SK-MEL-5 (cell line): ENCODE results near the gene GRM4. TPM values are rescaled to one million over a fixed set of nuclear protein-coding genes. Genes with fewer than 3 reads are reported as not detected.
"Not testable (repeated sequence)": the region's sequence is repeated elsewhere in the genome, so short reads cannot be mapped to it uniquely, and the experiment has no call there.

Experiments used
- DNase-seq: peaks from one replicate; pipeline ENCODE4 v3.0.0-alpha.2; 2016; ENCODE audit warnings: low read depth, low spot score
- in situ Hi-C: cut with HindIII; loops from 2 replicates; pipeline ENCODE4 v1.10.0; 2016; ENCODE audit warnings: low sequenced_read_pairs, high pct_unique_total_duplicates, low pct_unique_long_range_greater_than_20kb
- total RNA-seq: library from RNA; depleted of rRNA; stranded (reverse); fragments of >200 nt; shearing (Covaris generic); gene quantifications from 2 replicates; pipeline ENCODE4 v1.2.3, GENCODE V29; 2014

Gene GRM4
- total RNA-seq, 1 experiment from 2014 or later = not detected

DNA sequence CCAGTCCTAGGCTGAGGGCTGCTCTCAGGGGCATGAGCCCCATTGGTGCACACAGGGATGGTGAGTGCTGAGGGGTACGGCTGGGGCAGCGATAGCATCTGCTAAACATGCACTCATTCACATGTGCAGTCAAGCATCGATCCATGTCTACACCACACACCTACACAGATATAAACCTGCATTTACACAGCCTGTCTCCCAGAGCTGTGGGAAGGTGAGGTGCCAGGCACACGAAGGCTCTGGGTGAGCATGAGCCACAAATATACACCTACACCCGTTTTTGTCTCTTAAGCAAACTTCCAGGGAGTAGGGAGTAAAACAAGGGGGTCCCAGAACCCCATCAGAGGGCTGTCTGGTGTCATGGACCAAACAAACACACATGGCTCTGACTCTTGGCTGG lies 99.3 kb downstream of the GRM4 start:
- DNase-seq = no peak
- in situ Hi-C loops = no loop called here

DNA sequence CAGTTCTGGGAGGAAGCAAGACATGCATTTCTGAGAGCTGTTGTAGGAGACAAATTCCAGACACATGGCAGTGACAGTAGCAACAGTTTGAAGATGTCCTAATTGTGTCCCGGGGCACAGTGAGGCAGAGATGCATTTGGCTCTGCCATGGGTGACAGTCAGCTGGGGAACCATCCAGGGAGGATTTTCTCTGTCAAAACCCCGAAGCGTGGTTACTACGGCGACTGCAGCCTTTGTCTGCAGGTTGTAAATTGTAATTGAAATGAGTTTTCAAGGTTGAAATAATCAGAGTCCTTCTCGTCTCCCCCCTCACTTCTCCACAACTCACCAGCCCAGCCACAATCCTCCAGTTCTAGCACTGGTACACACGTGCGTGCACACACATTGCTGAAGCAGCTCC lies 100.1 kb downstream of the GRM4 start:
- in situ Hi-C loops = no loop called here
- no peak for DNase-seq

DNA sequence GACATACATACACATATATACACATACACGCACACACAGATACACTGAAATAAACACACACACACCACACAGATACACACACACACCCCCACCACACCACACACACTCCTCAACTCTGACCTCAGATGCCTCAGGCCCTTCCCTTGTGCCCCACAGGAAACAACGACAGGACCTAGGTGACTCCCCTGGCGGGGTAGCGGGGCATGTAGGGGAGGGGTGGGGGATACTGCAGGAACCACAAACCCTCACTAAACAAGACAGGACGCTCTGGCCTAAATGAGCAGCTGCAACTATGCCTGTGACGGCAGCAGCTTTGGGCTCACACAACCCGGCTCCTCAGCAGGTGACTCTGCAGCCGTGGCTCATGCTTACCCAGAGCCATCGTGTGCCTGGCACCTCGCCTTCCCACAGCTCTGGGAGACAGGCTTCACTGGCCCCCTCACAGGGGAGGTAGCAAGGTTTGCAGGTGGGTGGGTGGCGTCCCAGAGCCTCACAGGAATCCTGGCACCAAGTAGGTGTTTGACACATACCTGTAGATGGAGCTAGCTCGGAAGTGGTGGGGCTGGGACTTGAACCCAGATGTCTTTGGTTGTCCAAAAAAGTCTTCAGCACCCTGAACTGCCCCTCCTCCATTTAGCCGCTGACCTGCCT lies 100.8 kb downstream of the GRM4 start:
- in situ Hi-C loops = no loop called here
- no peak for DNase-seq

DNA sequence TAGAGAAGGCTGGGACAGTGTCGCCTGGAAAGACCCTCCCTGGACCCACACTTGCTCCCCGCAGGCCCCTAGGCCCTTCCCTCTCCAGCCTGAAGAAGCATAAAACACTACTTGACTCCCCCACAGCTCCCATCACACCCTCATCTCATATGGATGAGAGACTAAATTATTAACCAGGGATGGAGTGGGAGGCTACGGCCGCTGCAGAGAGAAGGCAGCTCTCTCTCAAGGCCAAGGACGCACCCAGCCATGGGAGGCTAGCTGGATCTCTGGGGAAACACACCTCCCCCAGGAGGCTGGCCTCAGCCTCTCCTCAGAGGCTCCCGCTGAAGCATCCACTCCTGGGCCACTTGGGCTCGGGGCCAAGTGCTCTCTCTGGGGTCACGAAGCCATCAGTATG lies 102.5 kb downstream of the GRM4 start:
- in situ Hi-C loops = no loop called here
- DNase-seq = no peak

DNA sequence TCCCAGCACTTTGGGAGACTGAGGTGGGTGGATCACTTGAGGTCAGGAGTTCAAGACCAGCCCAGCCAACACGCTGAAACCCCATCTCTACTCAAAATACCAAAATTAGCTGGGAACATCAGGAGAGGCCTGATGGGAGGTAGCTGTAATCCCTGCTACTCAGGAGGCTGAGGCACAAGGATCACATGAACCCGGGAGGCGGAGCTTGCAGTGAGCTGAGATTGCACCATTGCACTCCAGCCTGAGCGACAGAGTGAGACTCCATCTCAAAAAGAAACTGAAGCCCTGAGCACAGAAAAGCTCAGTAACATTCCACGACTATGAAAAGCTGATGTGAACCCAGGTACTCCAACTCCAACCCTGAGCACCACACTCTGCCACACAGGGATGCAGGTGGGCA lies 103.9 kb downstream of the GRM4 start:
- in situ Hi-C loops = not testable (repeated sequence)

DNA sequence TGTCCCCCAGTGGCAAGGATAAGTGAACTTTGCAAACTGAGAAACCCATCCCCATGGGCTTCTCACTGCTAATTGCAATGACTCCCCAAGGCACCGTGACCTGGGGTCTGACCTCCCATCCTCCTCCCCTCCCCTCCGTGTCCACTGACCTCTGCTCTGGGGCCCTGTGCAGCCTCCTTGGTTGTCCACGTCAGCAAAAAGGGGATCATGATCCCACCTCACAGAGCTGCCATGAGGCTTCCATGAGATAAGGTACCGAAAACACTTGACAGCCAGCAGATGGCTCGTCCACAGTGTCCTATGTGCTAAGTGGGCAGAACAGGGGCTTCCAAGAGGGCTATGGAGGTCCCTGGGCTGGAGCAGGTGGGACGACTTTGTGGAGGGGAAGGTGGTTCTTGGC lies 104.5 kb downstream of the GRM4 start:
- in situ Hi-C loops = no loop called here
- no peak for DNase-seq

More for the DNA sequence above, 103.9 kb downstream of the GRM4 start:
- DNase-seq = not testable (repeated sequence)

DNA sequence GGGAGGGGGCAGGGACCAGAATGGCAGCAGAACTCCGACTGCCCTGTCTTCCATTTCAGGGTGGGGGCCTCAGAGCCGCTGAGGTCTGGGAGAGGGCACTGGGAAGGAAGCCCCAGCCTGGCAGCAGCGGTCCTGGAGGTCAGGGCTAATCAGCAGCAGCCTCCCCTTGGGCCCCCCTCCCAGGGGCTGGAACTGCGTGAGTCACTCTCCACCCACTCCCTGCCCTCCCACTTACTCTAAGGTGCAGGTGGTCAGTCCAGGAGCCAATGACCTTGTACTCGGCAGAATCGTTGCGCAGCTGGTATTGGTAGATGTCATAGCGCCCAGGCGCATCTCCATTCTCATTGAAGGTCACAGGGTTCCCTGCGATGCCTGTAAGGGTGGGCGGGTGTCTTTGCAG lies 105.9 kb downstream of the GRM4 start:
- no peak for DNase-seq
- in situ Hi-C loops = no loop called here

DNA sequence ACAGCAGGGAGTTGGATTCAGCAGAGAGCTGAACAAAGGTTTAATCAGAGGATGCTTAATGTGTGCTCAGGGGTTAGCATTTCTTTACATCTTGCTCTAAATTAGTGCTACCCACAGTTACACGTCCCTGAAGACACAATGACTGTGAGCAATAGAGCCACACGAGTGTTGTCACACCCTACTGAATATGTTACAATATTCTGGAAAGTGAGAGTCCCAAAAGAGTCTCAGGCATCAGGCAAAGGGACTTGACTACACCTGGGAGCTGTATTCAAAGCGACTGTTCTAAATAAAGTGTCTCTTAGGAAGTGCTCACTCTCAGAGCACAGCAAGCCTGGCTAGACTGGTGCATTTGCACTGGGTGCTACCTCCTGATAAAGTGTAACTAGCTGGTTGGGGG lies 108.7 kb downstream of the GRM4 start:
- in situ Hi-C loops = no loop called here
- no peak for DNase-seq

DNA sequence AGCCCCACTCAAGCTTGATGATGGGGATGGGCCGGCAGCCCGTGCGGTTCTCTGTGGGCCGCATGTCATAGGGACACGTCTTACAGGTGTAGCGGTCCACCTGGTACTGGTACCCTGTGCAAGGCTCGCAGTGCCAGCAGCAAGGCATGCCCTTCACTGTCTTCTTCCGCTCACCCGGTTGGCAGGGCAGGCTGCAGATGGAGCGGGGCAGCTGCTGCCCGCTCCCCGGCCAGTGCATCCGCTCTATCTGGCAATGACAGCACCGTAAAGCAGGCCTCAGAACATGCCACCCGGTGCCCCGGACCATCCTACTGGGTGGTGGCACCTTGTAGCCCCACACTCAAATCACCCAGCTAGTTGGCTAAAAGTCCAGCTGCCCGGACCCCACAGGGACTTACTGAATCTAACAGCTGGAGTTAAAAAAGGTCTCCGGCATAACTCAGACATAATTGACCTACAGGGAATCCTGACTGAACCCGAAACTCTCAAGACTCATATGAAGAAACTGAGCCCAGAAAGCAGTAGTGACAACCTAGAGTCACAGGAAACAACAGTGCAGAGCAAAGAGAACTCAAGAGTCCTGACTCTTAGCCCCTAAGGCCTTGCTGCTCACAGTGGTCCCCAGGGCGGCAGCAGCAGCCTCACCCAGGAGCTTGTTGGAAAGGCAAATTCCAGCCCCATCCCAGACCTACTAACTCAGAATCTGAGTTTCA lies 109.4 kb downstream of the GRM4 start:
- no peak for DNase-seq
- in situ Hi-C loops = no loop called here

DNA sequence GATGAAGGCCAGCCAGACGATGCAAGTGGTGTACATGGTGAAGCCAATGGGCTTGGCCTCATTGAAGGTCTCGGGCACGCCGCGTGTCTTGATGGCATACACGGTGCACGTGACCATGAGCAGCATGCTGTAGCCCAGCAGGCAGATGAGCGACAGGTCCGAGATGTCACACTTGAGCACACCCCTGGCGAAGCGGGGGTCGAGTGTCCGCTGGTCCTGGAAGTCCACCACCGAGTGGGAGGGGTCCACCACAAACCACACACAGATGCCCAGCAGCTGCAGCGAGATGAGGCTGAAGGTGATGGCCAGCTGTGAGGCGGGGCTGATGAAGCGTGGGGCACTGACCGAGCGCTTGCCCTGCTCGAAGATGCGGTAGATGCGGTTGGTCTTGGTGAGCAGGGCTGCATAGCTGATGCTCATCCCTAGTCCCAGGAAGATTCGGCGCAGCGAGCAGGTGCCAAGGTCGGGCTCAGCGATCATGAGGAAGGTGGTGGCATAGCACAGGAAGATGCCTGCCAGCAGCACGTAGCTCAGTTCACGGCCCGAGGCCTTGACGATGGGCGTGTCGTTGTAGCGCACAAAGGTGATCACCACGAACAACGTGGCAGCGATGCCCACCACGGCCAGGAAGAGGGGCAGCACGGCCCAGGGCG lies 110.1 kb downstream of the GRM4 start:
- in situ Hi-C loops = no loop called here

DNA sequence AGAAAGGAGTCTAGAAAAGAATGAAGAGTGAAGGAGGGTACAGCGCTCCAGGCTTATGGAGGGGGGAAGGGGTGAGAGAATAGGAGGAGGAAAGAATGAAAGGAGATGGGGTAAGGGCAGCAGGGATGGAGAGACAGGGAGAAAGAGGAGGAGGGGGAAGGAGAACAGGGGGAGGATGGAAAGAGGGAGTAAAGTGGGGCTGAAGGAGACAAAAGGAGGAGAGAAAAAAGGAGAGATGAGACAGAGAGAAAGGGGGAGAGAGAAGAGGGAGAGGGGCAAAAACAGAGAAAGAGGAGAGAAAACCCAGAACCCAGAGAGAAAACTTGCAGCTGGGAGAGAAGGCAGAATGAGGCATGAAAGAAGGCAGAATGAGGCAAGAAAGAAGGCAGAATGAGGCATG lies 110.7 kb downstream of the GRM4 start:
- DNase-seq = no peak
- in situ Hi-C loops = no loop called here

More for the DNA sequence above, 110.1 kb downstream of the GRM4 start:
- DNase-seq = no peak

DNA sequence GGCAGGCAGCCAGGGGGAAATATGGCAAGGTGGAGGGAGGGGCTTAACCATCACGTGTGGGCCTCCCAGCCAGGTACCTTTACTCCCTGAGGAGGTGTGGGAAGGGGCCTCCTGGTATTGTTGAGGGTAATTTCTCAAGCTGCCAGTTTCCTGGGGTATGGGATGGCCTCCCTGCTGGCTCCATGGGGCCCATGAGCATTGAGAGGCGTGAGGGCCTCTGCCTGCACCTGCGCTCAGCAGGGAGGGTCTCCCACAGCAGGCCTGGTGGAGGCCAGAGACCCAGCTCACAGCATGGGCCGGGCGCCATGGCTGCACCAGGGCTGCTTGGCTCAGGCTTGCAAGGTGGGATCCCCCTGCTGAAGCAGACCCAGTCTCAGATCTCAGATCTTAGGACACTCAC lies 113.0 kb downstream of the GRM4 start:
- no peak for DNase-seq
- in situ Hi-C loops = no loop called here

DNA sequence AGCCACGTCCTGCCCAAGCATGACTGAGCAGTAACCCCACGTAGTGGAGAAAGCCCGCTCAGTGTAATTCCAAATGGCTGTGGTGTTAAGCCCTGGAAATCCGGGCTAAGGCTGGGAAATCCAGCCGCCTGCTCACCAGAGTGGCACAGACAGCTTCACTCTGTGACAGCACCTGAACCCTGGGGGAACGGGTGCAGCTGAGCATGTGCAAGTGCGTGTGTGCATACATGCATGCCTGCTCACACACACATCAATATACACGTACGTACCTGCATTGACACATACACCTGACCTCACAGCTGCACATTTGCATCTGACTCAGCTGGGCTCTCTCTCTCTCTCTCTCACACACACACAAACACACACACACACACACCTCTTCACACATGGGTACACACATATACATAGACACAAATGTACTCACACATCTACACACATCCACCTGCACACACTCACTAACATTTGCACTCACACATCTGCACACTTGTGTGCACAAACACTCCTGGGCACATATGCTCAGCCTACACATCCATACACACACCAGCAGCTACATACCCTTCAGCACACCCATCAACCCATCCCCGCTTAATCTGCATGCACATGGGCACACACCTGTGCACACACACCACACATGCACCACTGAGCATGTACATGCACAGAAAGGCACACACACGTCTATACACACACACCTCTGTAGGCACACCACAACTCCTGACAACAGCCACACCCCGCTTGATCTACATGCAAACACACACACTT lies 114.1 kb downstream of the GRM4 start:
- in situ Hi-C loops = no loop called here
- DNase-seq = no peak

DNA sequence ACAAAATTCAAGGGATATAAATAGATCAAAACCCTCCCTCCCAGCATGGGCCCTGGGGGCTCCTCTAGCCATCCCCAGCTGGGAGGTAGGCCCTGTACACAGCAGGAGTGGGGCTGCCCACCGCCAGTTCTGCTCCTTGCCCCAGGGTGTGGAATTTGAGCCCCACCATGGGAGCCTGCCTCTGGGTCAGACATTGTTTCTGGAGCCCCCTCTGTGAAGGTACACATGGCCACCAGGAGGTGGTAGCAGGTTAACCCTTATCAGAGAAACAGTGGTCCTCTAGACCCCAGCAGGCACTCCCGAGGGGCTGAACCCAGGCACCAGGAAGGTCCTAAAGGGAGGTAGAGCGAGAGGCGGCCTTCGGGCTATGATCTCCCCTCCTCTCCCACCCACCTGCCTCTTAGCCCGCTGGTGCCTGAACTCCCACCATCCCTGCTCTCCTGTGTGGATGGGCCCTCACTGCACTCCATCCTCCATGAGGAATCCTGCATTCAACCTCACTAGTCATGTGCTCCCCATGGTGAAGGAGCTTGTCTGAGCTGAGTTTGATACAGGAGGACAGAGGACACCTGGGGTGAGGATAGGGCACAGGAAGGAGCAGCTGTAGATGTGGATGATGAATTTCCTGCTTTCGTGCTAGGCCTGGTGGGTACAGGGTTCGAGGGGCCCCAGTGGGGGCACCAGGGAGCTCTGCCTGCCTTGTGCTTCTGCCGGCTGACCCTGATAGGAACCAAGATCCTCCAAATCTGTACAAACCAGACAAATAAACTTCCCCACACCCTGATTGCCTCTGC lies 114.9 kb downstream of the GRM4 start:
- no peak for DNase-seq
- in situ Hi-C loops = no loop called here

DNA sequence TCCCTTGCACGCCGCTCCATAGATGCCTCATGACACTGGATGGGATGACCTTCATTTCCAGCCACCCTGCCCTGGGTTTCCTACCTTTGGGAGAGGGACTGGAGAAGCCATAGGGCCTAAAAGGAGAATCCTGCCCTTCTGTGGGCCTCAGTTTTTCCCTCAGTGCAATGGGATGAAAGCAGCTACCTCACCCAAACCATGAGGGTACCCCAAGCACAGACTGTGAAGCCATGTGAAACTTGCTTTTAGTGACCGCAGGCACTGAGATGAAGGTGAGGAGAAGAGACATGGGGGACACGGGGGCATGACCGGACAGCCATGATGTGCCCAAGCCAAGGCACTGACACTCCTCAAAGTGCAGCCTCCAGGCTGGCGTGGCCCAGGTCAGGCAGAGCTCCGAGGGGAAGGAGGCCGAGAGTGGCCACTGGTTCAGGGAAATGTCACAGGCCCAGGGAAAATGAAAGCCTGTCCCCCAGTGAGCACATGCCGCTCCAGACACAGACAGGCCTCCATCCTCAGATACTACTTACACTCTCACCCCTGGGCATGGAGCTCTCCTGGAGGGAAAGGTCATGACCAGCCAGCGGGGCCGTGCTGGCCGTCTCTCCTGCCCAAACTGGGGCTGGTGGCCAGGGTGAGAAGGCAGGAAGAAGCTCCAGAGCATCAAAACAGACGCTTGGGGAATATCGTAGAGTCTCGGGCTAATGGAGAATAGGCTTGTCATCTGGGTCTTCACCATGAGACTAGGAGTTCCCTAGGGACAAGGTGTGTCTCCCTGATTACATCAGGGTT lies 116.2 kb downstream of the GRM4 start:
- in situ Hi-C loops = no loop called here
- DNase-seq = no peak

DNA sequence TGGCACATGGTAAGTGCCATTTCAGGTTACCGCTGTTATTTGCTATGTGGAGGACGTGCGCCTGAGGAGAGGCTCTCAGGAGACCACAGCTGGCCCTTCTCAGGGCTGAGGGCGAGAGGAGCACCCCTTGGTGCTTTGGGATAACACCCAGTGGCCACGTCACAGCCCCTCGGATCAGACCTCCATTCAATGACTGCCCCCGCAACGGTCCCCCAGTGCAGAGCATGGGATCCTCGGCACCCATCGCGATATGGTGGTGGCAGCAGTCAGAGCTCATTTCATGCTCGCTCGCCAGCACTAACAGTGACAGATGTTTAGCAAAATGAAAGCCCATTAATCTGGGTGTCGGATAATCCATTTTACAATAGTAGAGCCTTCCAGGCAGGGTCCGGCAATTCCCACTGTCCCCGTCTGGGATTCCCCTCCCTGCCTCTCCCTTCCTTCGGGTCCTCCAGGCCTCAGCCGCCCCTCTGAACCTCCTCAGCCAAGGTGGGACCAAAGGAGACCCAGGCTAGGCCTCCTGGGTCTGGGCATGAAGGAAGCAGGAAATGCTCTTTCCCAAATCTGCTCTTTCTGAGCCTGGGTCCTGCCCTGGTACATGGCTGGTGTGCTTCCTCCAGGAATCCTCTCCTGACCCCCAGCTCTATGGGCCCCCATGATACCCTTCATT lies 117.1 kb downstream of the GRM4 start:
- in situ Hi-C loops = no loop called here
- DNase-seq = no peak
